Common myeloid progenitor, CD34-positive (primary cell): ENCODE results near the gene PLXNA4.

Experiments used
- CTCF ChIA-PET: fragments of 350-600 bp; sonication (Branson Sonifier 250); formaldehyde crosslinking; loops from one replicate; lab custom pipeline; 2021; ENCODE audit warnings: antibody characterized with exemption; lab: Charles Lee
- POLR2A ChIA-PET: fragments of 350-600 bp; sonication (Branson Sonifier 250); formaldehyde crosslinking; loops from one replicate; lab custom pipeline; 2021; ENCODE audit warnings: antibody characterized with exemption; lab: Charles Lee
- DNase-seq, 3 donors: peaks; one replicate each; pipeline versions ENCODE4 v3.0.0 to v3.0.0-alpha.2; 2013
- H3K27ac ChIP-seq, 2 experiments: 1 replicate in 1 of 2; 2 replicates in 1 of 2; pipeline ENCODE4 v1.7.0; 2013; ENCODE audit warnings: inconsistent platforms in 2 of 2, low read length in 2 of 2, mild to moderate bottlenecking in 2 of 2, low read depth in 1 of 2, moderate library complexity in 1 of 2; ENCODE audit not compliant: severe bottlenecking in 2 of 2, insufficient read depth in 1 of 2, poor library complexity in 1 of 2
- H3K27me3 ChIP-seq, 5 experiments: replicated peaks in 2 of 5; 1 replicate in 3 of 5; 2 replicates in 2 of 5; pipeline versions ENCODE4 v1.6.1 to v1.7.0; 2013; ENCODE audit warnings: low read length in 4 of 5, mild to moderate bottlenecking in 2 of 5, moderate library complexity in 2 of 5, inconsistent platforms in 1 of 5; ENCODE audit not compliant: insufficient read depth in 5 of 5, control insufficient read depth in 4 of 5
- H3K36me3 ChIP-seq, 4 experiments: 1 replicate in 2 of 4; 2 replicates in 2 of 4; pipeline versions ENCODE4 v1.6.1 to v1.7.0; 2013; ENCODE audit warnings: low read length in 3 of 4, control low read depth in 1 of 4, mild to moderate bottlenecking in 1 of 4; ENCODE audit not compliant: control insufficient read depth in 4 of 4, insufficient read depth in 4 of 4
- H3K4me1 ChIP-seq, 4 experiments: 1 replicate in 3 of 4; 2 replicates in 1 of 4; pipeline versions ENCODE4 v1.6.1 to v1.7.1; 2013; ENCODE audit warnings: low read length in 3 of 4, mild to moderate bottlenecking in 3 of 4, control low read depth in 1 of 4, inconsistent platforms in 1 of 4, moderate library complexity in 1 of 4; ENCODE audit not compliant: control insufficient read depth in 4 of 4, insufficient read depth in 4 of 4; ENCODE audit errors: control extremely low read depth in 1 of 4
- H3K4me3 ChIP-seq, 7 experiments: 1 replicate in 4 of 7; 2 replicates in 3 of 7; pipeline versions ENCODE4 v1.5.1 to v1.7.0; 2013; ENCODE audit warnings: mild to moderate bottlenecking in 7 of 7, low read length in 6 of 7, moderate library complexity in 6 of 7, inconsistent platforms in 2 of 7, low read depth in 2 of 7, control low read depth in 1 of 7; ENCODE audit not compliant: insufficient read depth in 4 of 7, control insufficient read depth in 1 of 7; ENCODE audit errors: extremely low read depth in 1 of 7
- H3K9me3 ChIP-seq, 5 experiments: 1 replicate in 4 of 5; 2 replicates in 1 of 5; pipeline versions ENCODE4 v1.6.1 to v1.7.1; 2013; ENCODE audit warnings: low read length in 4 of 5, mild to moderate bottlenecking in 2 of 5, inconsistent platforms in 1 of 5, low read depth in 1 of 5, moderate library complexity in 1 of 5; ENCODE audit not compliant: control insufficient read depth in 4 of 5, insufficient read depth in 2 of 5; ENCODE audit errors: control extremely low read depth in 1 of 5
- WGBS: methylation state at CpG from one replicate; pipeline ENCODE4 v1.1.5; 2013; ENCODE audit not compliant: insufficient coverage; 5-methylcytosine and 5-hydroxymethylcytosine counted together

Gene PLXNA4

GRCh38 chr7:132453826-132454225, 122.4 kb downstream of the PLXNA4 start:
- DNase-seq = no peak
- Histone ChIP-seq H3K4me1 (peaks cover 0 to 26% (median 17%) of the 10 kb centered on the region in 4 experiments), H3K4me3 (no peak overlapping the region), H3K27ac (no peak overlapping the region), H3K9me3 (peaks cover 0 to 2% (median 0%) of the 10 kb centered on the region in 5 experiments), H3K36me3 (no peaks in the 10 kb centered on the region), H3K27me3 (no peaks in the 10 kb centered on the region)
- WGBS = 100% methylated on average over 1 of the region's 3 CpGs
- CTCF ChIA-PET = interaction anchor here (1.8 kb wide), 1 partner anchor 20 kb away, joined by 5 read pairs; no protein-coding TSS in a partner anchor
- POLR2A ChIA-PET = no interaction called here

GRCh38 chr7:132451161-132451560, 125.1 kb downstream of the PLXNA4 start:
- Histone ChIP-seq H3K4me3 (no peak overlapping the region), H3K36me3 (no peaks in the 10 kb centered on the region), H3K4me1 (peaks cover 0 to 32% (median 17%) of the 10 kb centered on the region in 4 experiments), H3K27ac (no peak overlapping the region), H3K27me3 (no peaks in the 10 kb centered on the region), H3K9me3 (peaks cover 0 to 9% (median 4%) of the 10 kb centered on the region in 5 experiments)
- WGBS = 100% methylated on average over 2 of the region's 6 CpGs
- POLR2A ChIA-PET = no interaction called here
- no peak for DNase-seq
- CTCF ChIA-PET = interaction anchor here (0.8 kb wide), 1 partner anchor 130 kb away, joined by 3 read pairs; no protein-coding TSS in a partner anchor

- no peaks in the 10 kb centered on the region for H3K36me3 ChIP-seq
- H3K4me1 ChIP-seq = peaks cover 0 to 34% (median 16%) of the 10 kb centered on the region in 4 experiments
- no peaks in the 10 kb centered on the region for H3K27me3 ChIP-seq
- ChIA-PET POLR2A (no interaction called here), CTCF (no interaction called here)
- H3K4me3 ChIP-seq = no peak overlapping the region
- DNase-seq = no peak
- 90% methylated on average over 1 of the region's 1 CpG for WGBS
- H3K27ac ChIP-seq = no peak overlapping the region
- H3K9me3 ChIP-seq = peaks cover 0 to 9% (median 4%) of the 10 kb centered on the region in 5 experiments
Observed at GRCh38 chr7:132450696-132451095, 125.6 kb downstream of the PLXNA4 start.

- H3K36me3 ChIP-seq = no peaks in the 10 kb centered on the region
- no peak for DNase-seq
- peaks cover 0 to 9% (median 4%) of the 10 kb centered on the region in 5 experiments for H3K9me3 ChIP-seq
- 96% methylated on average over 4 of the region's 4 CpGs for WGBS
- no peak overlapping the region for H3K27ac ChIP-seq
- POLR2A ChIA-PET = no interaction called here
- H3K4me3 ChIP-seq = no peak overlapping the region
- peaks cover 0 to 31% (median 10%) of the 10 kb centered on the region in 4 experiments for H3K4me1 ChIP-seq
- CTCF ChIA-PET = no interaction called here
- H3K27me3 ChIP-seq = no peaks in the 10 kb centered on the region
Observed at GRCh38 chr7:132450188-132450587, 126.1 kb downstream of the PLXNA4 start.

GRCh38 chr7:132446666-132447278, 129.5 kb downstream of the PLXNA4 start:
- ChIA-PET CTCF (interaction anchor here (0.9 to 1.2 kb wide), 2 partner anchors 10 to 73 kb away, joined by 4 read pairs; no protein-coding TSS in a partner anchor), POLR2A (no interaction called here)
- Histone ChIP-seq H3K4me1 (peaks cover 0 to 21% (median 0%) of the 10 kb centered on the region in 4 experiments), H3K27me3 (no peaks in the 10 kb centered on the region), H3K36me3 (no peaks in the 10 kb centered on the region), H3K27ac (no peak overlapping the region), H3K4me3 (no peak overlapping the region), H3K9me3 (peaks cover 0 to 9% (median 4%) of the 10 kb centered on the region in 5 experiments)
- no peak for DNase-seq
- 88% methylated on average over 6 of the region's 8 CpGs for WGBS

- ChIA-PET POLR2A (no interaction called here), CTCF (interaction anchor here (0.9 to 1.2 kb wide), 3 partner anchors 10 to 73 kb away, joined by 3 to 4 read pairs (median 4); no protein-coding TSS in a partner anchor)
- no peak for DNase-seq
- no peaks in the 10 kb centered on the region for H3K27me3 ChIP-seq
- H3K4me1 ChIP-seq = peaks cover 0 to 19% (median 0%) of the 10 kb centered on the region in 4 experiments
- H3K4me3 ChIP-seq = no peak overlapping the region
- 67% methylated on average over 1 of the region's 3 CpGs for WGBS
- no peaks in the 10 kb centered on the region for H3K36me3 ChIP-seq
- peaks cover 0 to 9% (median 4%) of the 10 kb centered on the region in 5 experiments for H3K9me3 ChIP-seq
- no peak overlapping the region for H3K27ac ChIP-seq
Observed at GRCh38 chr7:132446260-132446659, 130.0 kb downstream of the PLXNA4 start.

- POLR2A ChIA-PET = no interaction called here
- WGBS = 100% methylated on average over 1 of the region's 5 CpGs
- CTCF ChIA-PET = no interaction called here
- Histone ChIP-seq H3K4me1 (peaks cover 0 to 38% (median 4%) of the 10 kb centered on the region in 4 experiments), H3K27ac (no peak overlapping the region), H3K36me3 (no peaks in the 10 kb centered on the region), H3K27me3 (no peaks in the 10 kb centered on the region), H3K9me3 (peaks cover 0 to 7% (median 4%) of the 10 kb centered on the region in 5 experiments), H3K4me3 (no peak overlapping the region)
- DNase-seq = no peak
Observed at GRCh38 chr7:132443761-132444520, 132.3 kb downstream of the PLXNA4 start.
